Putamen (tissue), 1 donor: ENCODE data around the gene GPR180.
"Not testable (repeated sequence)": the region's sequence is repeated elsewhere in the genome, so short reads cannot be mapped to it uniquely, and the experiment has no call there.

ENCODE experiments used
- DNase-seq: peaks from one replicate; pipeline ENCODE4 v3.0.0-alpha.2; 2016; ENCODE audit warnings: low spot score

GPR180 gene

DNA sequence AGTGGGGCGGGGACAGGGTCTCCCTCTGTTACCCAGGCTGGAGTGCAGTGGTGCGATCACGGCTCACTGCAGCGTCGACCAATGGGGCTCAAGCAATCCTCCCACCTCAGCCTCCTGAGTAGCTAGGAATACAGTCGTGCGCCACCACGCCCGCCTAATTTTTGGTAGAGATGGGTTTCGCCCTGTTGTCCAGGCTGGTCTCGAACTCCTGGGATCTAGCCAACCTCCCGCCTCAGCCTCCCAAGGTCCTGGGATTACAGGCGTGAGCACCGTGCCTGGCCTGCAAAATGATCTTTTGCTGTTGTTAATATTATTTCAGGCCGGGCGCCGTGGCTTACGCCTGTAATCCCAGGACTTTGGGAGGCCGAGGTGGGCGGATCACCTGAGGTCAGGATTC is 5.1 kb upstream of the GPR180 start:
- DNase-seq, result no peak

DNA sequence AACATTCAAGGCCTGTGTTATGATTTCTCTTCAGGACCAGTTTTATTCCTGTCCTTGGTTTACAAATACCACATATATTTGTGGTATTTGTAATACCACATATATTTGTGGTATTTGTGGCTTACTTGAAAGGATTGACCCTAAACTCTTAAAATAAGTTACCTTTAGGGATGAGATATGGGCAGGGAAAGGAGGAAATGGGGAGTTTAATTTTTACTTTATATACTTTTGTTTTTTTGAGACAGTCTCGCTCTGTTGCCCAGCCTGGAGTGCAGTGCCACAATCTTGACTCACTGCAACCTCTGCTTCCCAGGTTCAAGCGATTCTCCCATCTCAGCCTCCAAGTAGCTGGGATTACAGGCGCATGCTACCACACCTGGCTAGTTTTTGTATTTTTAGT is 3.4 kb upstream of the GPR180 start:
- DNase-seq, result no peak

DNA sequence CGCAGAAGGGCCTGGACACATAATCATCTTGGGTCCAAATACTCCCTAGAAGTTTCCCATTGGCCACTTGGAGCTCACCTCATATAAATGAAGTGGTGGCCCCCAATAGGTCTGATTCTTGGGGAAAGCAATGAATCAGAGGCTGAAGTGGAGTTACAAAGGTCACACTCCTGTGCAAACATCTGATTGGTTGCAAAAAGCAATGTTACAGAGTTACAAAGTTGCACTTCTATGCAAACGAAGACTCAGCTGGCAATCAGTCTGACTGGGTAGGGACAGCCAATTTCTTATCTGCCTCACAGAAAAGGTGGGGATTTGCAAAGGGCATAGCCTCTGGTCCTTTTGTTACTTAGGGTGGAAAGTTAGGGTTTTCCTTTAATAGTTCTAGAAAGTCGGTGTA is 1.8 kb upstream of the GPR180 start:
- no peak for DNase-seq

DNA sequence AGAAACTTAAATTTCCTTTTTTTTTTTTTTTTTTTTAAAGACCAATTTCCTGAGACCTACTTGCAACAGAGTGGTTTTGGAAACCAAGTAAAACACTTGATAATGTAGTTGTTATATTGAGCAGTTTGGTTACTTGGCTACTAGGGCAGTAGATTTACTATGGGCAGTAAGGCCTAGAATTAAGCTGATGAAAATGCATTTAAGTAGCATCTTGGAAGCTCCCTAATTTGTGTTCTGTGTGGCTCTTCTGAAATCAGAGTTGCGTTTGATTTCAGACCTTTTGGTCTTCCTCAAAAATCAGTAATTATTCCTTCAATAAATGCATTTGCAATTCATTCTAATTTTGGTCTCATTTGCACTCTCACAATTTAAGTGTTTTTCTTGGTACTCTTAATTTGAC is 810 bp downstream of the GPR180 start:
- DNase-seq, result no peak

DNA sequence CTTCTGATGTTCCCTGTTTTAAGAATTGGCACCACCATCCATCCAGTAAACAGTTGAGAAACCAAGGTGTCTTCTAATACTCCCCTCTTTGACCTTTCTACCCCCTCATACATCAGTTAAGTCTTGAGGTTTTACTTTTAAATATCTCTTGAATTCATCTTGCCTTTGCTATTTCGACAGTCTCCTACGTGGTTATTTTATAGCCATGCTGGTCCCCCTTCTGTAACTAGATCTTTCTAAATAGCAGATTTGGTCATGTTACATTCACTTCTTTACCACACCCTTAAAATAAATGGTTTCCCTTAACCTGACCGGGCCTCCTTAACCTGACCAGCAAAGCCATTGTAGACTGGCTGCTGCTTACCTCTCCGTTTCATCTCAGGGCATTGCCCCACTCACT is 5.4 kb downstream of the GPR180 start:
- DNase-seq, result no peak

DNA sequence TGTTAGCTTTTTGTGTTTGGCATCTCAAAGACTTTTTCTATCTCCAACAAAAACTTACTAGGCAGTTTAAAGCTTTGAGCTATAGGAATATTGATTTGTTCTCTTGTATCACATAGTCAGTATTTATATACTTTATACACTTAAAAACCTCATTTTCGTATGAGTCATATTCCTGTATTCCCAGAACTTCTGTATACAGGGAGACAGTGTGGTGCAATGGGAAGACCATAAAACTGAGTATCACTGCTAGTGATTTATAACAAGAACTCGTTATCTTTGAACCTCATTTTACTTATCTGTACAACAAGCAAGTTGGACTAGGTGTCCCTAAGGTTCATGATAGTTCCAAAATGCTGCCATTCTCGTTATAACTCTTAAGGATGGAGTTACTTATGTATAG is 6.3 kb downstream of the GPR180 start:
- DNase-seq, result no peak

DNA sequence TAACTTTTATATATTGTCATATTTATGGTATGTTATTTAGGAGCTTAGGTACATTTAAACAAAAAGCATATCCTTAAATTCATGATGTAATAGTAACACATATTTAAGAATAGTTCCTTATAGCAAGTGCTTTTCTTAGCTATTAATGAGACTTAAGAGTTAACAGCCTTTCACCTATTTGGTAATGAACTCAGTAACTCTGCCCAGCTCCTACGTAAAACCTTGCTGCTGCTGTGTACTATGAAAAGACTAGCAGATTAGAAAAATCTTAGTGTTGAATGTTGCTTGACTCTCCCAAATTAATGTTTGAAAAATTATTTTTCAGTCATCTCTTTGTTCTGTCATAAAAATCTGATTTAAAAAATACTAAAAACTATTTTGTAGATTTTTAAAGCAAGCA is 6.9 kb downstream of the GPR180 start:
- peak; percentile 28 for DNase-seq

DNA sequence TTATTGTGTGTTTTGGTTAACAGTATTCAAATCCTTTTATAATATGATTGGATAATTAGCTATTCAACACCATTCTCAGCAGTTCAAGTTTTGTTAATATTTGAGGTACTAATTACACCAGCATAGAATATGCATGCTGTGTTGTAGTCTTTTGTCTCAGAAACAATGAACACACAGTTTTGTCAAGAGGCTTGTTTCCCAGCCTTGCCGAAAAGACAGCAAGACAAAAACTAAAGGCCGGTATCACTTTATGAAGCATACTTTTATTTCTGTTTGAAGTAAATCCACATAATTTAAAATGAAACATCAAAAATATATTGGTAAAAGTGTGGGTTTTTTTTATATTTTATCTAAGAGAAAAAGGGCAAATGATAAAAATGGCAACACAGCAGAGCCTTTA is 7.5 kb downstream of the GPR180 start:
- peak; percentile 62 for DNase-seq

DNA sequence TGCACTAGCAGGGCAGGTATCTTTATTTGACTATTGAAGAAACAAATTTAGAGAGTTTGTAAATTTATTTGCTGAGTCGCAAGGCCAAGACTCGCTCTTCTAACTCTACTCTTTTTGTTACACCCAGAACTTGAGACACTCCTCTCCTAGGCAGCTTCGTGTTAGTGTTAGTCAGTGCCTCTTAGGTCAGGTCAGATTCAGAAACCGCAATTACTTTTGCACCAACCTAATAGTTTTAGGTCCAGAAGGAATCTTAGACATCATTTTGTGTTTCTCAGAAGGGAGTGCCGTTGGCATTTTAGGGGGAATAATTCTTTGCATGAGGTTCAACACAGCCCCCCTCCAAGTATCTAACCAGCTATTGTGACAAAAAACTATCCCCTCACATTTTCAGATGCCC is 8.8 kb downstream of the GPR180 start:
- no peak for DNase-seq

DNA sequence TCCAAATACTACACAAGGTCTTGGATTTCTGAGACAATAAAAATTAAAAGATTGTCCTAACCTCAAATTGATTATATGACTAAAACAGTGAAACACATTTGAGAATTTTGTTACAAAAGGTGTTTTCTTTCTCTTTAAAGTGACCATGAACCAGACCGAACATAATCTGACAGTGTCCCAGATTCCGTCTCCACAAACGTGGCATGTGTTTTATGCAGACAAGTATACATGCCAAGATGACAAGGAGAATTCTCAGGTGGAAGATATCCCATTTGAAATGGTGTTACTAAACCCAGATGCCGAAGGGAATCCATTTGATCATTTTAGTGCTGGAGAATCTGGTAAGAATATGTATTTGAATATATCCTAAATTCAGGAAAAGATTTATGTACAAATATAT is 10.4 kb downstream of the GPR180 start:
- DNase-seq, result no peak

DNA sequence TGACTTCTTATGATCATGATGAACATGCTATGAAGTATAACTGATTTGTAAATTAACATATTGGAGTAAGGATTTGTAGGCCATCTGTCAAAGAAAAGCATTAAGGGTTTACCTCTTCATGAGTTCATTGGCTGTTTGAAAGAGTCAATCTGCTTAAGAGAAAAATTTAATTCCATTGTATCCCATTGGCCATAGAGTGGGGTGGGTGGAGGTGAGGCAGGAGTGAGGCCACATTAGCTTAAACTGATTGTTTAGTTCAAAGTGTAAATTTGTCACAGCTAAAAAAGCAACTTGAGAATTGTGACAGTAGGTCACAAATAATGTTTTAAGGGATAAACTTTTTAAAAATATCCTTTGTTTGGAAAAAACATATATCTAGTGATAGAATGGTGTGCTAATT is 11.4 kb downstream of the GPR180 start:
- DNase-seq, result no peak

DNA sequence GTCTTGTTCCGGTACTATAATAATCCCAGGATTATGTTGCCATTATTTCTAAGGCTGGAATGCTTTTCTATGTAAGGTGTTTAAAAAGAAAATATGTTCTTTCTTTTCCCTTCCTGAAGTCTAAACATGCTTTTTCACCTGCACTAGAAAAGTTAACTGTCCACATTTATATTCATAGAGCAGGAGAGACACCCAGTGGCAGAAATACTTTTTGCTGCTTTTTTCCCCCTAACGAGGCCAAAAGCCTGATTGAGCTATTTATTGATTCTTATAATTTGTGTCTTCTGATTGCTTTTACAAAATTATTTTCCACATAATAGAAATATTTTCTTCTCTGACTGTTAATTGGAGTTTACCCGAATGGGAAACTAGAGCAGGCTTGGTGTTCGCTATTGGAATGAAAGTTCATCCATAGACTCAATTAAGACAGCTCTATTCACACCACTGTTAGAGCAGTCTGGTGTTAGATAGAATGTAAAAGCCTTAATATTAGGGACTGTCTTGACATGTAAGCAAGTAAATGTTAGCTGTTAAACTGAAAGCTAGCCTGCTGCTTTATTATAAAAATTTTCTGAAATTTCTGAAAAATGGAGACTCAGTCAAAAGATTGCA is 15.8 kb downstream of the GPR180 start:
- DNase-seq, result peak; percentile 32

DNA sequence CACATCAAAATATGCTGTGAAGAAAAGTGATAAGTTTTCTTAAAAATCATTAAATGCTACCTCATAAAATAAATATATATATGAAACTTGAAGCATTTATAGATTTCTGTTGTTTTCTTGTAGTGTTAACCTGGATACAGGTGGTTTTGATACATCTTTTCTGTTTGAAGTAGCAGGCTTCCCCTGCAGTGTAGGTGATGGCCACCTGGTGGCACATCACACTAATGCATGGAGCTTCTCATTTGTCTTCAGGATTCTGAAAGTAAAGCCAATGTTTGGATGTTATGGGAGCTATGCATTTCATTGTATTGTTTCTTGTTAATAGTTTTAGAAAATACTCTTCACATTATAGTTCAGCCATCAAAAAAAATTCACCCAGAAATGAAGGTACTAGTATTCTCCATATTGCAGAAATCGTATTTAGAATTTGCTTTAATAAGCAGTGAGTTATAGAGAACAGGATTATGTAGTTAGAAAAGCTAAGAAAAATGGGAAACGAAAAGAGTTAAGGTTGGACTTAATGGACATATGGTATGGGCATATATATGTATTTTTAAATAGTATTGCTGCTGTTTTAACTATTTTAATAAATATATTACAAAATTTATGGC is 18.7 kb downstream of the GPR180 start:
- DNase-seq, result no peak

DNA sequence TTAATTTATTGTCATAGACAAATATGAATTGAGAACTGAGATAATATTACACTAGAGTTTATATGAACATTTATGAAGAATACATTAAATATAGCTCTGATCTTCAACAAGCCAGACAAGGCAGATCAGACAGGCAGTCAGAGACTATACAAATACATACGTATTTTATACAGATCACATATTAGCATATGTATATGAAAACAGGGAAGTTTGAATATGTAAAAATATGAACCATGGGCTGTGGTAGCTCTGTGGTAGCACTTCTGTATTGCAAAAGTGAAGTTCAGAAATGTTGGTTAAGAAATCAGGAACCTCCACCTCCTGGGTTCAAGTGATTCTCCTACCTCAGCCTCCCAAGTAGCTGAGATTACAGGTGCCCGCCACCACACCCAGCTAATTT is 20.7 kb downstream of the GPR180 start:
- DNase-seq, result no peak

DNA sequence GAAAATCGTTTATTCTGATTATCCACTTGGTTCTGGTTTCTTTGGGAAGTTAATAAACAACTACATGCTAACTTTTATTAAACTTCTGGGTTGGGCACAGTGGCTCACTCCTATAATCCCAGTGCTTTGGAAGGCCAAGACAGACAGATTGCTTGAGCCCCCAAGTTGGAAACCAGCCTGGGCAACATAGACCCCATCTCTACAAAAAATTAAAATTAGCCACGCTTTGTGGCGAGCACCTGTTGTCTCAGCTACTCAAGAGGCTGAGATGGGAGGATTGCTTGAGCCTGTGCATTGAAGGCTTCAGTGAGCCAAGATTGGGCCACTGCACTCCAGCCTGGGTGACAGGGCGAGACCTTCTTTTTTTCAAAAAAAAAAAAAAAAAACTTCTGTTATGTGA is 21.7 kb downstream of the GPR180 start:
- no peak for DNase-seq

DNA sequence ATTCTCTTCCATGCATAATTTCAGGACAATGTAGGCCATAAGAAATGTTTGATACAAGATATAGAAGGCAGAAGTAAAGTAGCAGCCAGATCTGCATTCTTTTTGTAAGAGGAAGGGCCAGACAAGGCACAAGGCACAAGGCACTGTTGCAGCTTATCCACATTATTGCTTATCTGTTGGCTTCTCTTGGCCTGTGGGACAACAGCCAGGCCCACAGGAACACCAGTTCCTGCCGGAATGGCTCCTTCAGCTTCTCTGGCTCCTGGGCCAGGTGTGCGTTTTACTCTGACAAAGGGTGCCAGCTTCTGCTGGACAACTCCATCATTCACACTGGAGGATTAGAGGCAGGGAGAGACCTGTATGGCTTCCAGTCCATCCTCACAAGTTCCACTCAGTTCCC is 29.2 kb downstream of the GPR180 start:
- no peak for DNase-seq

DNA sequence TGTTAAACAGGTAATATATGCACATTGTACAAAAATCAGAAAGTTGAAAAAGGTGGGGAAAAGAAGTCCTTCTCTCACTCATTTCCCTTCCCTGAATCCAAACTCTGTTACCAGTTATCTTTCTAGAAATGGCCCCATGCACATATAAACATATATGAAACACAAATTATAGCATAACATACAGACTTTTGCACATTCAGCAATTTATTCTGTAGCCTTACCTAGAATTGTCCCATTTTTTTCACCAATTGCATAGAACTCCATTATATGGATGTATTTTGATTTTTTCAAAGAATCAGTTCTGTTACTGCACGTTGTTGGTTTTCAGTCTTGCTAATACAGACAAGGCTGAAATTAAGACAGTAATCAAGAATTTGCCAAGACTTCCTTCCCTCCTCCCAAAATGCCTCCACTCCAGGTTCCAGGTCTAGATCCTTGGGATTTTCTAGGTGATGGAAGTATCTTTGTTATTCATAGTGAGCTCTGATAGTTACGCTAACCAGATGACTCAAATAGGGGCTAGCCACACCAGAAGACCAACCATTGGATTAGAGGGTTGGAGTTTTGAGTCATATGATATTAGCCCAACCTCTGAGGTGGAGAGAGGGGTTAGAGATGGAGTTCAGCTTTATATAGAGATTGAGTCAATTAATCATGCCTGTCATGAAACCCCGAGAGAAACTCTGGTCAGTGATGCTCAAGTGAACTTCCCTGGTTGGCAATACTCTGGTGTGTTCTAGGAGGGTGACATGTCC is 30.7 kb downstream of the GPR180 start:
- DNase-seq, result no peak

DNA sequence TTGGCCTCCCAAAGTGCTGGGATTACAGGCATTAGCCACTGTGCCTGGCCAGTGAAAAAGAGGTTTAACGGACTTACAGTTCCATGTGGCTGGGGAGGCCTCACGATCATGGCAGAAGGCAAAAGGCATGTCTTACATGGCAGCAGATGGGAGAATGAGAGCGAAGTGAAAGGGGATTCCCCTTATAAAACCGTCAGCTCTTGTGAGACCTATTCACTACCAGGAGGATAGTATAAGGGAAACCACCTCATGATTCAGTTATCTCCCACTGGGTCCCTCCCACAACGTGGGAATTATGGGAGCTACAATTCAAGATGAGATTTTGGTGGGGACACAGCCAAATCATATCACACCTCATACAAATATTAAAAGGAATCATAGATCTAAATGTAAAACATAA is 34.4 kb downstream of the GPR180 start:
- not testable (repeated sequence) for DNase-seq

DNA sequence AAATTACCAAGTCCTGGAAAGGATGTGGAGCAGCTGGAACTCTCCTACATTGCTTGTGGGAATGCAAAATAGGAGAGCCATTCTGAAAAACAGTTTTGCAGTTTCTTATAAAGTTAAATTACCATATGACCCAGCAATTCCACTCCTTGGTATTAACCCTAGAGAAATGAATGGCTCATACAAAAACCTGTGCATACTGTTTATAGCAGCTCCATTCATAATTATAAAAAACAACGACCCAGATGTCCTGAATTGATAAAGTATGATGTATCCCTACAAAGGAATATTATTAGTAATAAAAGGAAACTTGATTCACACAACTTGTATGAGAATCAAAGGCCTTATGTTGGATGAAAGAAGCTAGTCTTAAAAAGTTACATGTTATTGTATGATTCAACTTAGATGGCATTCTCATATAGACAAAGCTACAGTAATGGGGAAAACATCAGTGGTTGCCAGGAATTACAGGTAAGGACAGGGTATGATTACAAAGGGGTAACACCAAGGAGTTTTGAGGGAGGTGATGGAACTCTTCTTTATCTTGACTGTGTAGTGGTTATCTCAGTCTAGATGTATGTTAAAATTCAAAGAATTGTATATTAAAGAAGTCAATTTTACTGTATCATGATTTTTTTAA is 35.4 kb downstream of the GPR180 start:
- DNase-seq, result no peak

DNA sequence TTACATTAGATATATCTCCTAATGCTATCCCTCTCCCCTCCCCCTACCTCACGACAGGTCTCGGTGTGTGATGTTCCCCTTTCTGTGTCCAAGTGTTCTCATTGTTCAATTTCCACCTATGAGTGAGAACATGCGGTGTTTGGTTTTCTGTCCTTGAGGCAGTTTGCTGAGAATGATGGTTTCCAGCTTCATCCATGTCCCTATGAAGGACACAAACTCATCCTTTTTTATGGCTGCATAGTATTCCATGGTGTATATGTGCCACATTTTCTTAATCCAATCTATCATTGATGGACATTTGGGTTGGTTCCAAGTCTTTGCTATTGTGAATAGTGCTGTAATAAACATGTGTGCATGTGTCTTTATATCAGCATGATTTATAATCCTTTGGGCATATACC is 36.0 kb downstream of the GPR180 start:
- not testable (repeated sequence) for DNase-seq

DNA sequence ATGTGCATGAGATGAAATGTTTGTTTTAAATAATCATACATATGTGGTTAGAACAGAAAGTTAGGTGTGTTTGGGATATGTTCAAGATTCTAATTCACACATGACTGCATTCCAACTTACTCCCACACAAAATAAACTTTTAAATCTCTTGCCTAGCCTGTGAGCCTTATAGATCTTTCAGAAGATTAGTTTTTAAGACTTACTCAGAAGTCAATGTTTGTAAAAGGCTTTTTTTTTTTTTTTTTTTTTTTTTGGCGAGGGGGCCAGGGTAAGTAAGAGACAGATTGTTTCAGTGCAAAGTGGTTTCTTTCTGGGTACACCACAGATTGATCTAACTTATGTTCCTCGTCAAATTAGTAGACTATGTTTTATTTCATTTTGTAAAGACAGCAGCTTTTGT is 39.1 kb downstream of the GPR180 start:
- no peak for DNase-seq

DNA sequence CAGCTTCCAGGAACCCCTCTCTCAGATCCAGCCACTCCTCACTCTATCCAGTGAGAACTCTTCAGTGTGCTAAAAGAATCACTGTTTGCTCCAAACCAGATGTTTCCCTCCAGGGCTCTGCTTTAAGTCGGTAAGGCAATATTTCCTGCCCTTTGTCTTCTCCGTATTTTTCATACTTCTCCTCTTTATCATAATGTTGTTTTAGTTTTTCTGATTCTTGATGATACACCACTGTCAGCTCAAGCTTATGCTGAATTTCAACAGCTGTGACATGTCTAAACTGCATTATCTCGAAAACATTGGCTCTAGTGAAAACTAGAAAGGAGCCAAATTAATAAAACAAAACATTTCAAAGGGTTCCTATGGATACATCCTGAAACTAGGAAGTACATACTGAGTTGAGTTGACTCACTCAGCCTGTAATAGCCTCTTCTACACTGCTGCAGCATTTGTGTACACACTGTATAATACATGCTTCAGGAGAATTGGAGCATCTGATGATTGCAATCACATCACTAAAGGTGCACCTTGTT is 39.8 kb downstream of the GPR180 start:
- DNase-seq, result no peak

DNA sequence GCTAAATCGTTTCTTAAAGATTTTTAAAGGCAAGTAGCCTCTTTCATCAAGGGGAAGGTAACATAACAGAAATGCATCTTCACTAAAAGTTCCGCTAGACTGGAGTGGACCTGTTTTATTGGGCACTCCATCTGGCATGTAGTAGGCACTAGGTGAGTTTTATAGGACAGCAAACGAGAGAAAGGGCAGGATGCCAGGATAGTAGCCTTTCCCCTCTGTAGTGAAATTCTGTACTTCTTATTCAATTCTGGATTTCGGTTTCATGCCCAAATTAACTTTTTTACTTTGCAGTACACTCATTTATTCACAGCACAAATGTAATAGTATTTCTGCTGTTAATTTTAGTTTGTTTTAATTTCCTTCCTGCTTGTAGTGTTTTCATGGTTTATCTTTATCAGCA is 45.2 kb downstream of the GPR180 start:
- no peak for DNase-seq
